ENCODE results near the gene GSDMA.

- TF ChIP-seq POLR2A (IDR thresholded peaks at IDR 0.05) (no peak), CTCF (IDR thresholded peaks at IDR 0.05) (no peak)
These were observed 11.9 kb upstream of the GSDMA start for GRCh38 chr17:39950871-39951348.
